Neural progenitor cell (in vitro differentiated cells): ENCODE measurements around the gene CNTNAP2. TPM values are rescaled to one million over a fixed set of nuclear protein-coding genes. Genes with fewer than 3 reads are reported as not detected.

Source experiments
- DNase-seq: peaks from one replicate; pipeline ENCODE4 v3.0.0-alpha.2; 2016; ENCODE audit warnings: low spot score
- H2AFZ ChIP-seq: fragments of 200-600 bp; sonication (generic); replicated peaks from 2 replicates; pipeline ENCODE4 v1.6.1; 2016; ENCODE audit warnings: antibody characterized with exemption
- H3F3A ChIP-seq: fragments of 200-600 bp; sonication (generic); 2 replicates; pipeline ENCODE4 v1.6.1; 2016; ENCODE audit warnings: antibody characterized with exemption, low read depth
- H3K27ac ChIP-seq: fragments of 200-600 bp; sonication (generic); 2 replicates; pipeline ENCODE4 v1.5.1; 2016; ENCODE audit warnings: mild to moderate bottlenecking
- H3K27me3 ChIP-seq: fragments of 200-600 bp; sonication (generic); 2 replicates; pipeline ENCODE4 v1.6.1; 2016; ENCODE audit warnings: mild to moderate bottlenecking, moderate library complexity
- H3K36me3 ChIP-seq: fragments of 200-600 bp; sonication (generic); 2 replicates; pipeline ENCODE4 v1.5.1; 2016
- H3K4me1 ChIP-seq: fragments of 200-600 bp; sonication (generic); 2 replicates; pipeline ENCODE4 v1.6.1; 2016; ENCODE audit warnings: mixed run types
- H3K4me2 ChIP-seq: fragments of 200-600 bp; sonication (generic); 2 replicates; pipeline ENCODE4 v1.6.1; 2016
- H3K4me3 ChIP-seq: fragments of 200-600 bp; sonication (generic); 2 replicates; pipeline ENCODE4 v1.5.1; 2016
- H3K79me2 ChIP-seq: fragments of 200-600 bp; sonication (generic); 2 replicates; pipeline ENCODE4 v1.6.1; 2016; ENCODE audit warnings: low read depth
- H3K9ac ChIP-seq: fragments of 200-600 bp; sonication (generic); 2 replicates; pipeline ENCODE4 v1.6.1; 2016
- H3K9me3 ChIP-seq: fragments of 200-600 bp; sonication (generic); 2 replicates; pipeline ENCODE4 v1.5.1; 2016; ENCODE audit warnings: low read depth
- H4K20me1 ChIP-seq: fragments of 200-600 bp; sonication (generic); 2 replicates; pipeline ENCODE4 v1.6.1; 2016; ENCODE audit warnings: low read depth
- H3K27ac Mint-ChIP-seq: 3 replicates; pipeline ENCODE4 v1.8.0; 2021; ENCODE audit warnings: mixed read lengths
- H3K27me3 Mint-ChIP-seq: 2 replicates; pipeline ENCODE4 v1.8.0; 2022; ENCODE audit warnings: low read depth, mild to moderate bottlenecking, inconsistent platforms, moderate library complexity, mixed read lengths; ENCODE audit not compliant: insufficient read depth
- H3K36me3 Mint-ChIP-seq: 3 replicates; pipeline ENCODE4 v1.8.0; 2021; ENCODE audit warnings: mixed read lengths
- H3K4me1 Mint-ChIP-seq: 3 replicates; pipeline ENCODE4 v1.8.0; 2021; ENCODE audit warnings: mixed read lengths
- H3K4me3 Mint-ChIP-seq: 3 replicates; pipeline ENCODE4 v1.8.0; 2021; ENCODE audit warnings: mild to moderate bottlenecking, moderate library complexity, mixed read lengths
- H3K9me3 Mint-ChIP-seq: 3 replicates; pipeline ENCODE4 v1.8.0; 2020; ENCODE audit warnings: mixed read lengths
- CTCF ChIP-seq: fragments of 200-600 bp; sonication (generic); IDR thresholded peaks from 2 replicates; pipeline ENCODE4 v1.5.1; 2017; ENCODE audit warnings: antibody characterized with exemption, mild to moderate bottlenecking
- EZH2 ChIP-seq: fragments of 200-600 bp; sonication (generic); IDR thresholded peaks from 2 replicates; pipeline ENCODE4 v1.6.1; 2017; ENCODE audit warnings: antibody characterized with exemption, mild to moderate bottlenecking, moderate library complexity
- EZH2phosphoT487 ChIP-seq: fragments of 200-600 bp; sonication (generic); IDR thresholded peaks from 2 replicates; pipeline ENCODE4 v1.6.1; 2017; ENCODE audit warnings: antibody characterized with exemption
- total RNA-seq: library from RNA; depleted of rRNA; stranded (reverse); fragments of >200 nt; gene quantifications from 2 replicates; pipeline ENCODE4 v1.2.3, GENCODE V29; 2015; ENCODE audit warnings: low replicate concordance

CNTNAP2 gene
- total RNA-seq, 1 donor from 2014 or later = 126 TPM

DNA sequence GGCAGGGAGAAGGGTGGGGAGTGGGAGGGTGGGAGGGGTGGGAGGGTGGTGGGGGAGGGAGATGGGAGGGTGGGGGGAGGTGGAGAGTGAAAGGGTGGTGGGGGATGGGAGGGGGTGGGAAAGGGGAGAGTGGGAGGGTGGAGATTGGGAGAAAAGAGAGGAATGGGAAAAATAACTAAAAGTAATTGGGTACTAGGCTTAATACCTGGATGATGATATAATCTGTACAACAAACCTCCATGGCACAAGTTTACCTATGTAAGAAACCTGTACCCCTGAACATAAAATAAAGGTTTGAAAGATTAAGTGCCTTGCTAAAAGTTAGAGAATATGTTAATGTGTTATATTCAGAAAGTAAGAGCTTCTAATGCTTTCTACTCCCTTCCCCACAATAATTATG lies 564.9 kb downstream of the CNTNAP2 start:
- Histone ChIP-seq H3K9me3 (no peaks in the 10 kb centered on the region), H3K79me2 (no peaks in the 10 kb centered on the region), H3K4me3 (no peak overlapping the region), H3K9ac (no peak overlapping the region), H3K27me3 (no peaks in the 10 kb centered on the region), H3K36me3 (no peaks in the 10 kb centered on the region), H3K27ac (no peak overlapping the region), H4K20me1 (no peaks in the 10 kb centered on the region), H2AFZ (no peak overlapping the region), H3F3A (no peaks in the 10 kb centered on the region), H3K4me2 (no peak overlapping the region), H3K4me1 (no peaks in the 10 kb centered on the region)
- no peaks in the 10 kb centered on the region for H3K36me3 Mint-ChIP-seq
- TF ChIP-seq EZH2 = no peak
- no peak for TF ChIP-seq EZH2phosphoT487
- no peak for TF ChIP-seq CTCF
- no peak overlapping the region for H3K4me3 Mint-ChIP-seq
- H3K27ac Mint-ChIP-seq = no peak overlapping the region
- DNase-seq = no peak
- H3K27me3 Mint-ChIP-seq = no peaks in the 10 kb centered on the region
- no peaks in the 10 kb centered on the region for H3K4me1 Mint-ChIP-seq
- H3K9me3 Mint-ChIP-seq = no peaks in the 10 kb centered on the region

- Histone ChIP-seq H3K79me2 (no peaks in the 10 kb centered on the region), H3F3A (no peaks in the 10 kb centered on the region), H4K20me1 (no peaks in the 10 kb centered on the region), H3K9ac (no peak overlapping the region), H3K4me1 (no peaks in the 10 kb centered on the region), H2AFZ (no peak overlapping the region), H3K36me3 (no peaks in the 10 kb centered on the region), H3K27me3 (no peaks in the 10 kb centered on the region), H3K4me2 (no peak overlapping the region), H3K9me3 (no peaks in the 10 kb centered on the region), H3K4me3 (no peak overlapping the region), H3K27ac (no peak overlapping the region)
- no peak overlapping the region for H3K27ac Mint-ChIP-seq
- no peak overlapping the region for H3K4me3 Mint-ChIP-seq
- no peaks in the 10 kb centered on the region for H3K27me3 Mint-ChIP-seq
- TF ChIP-seq CTCF (no peak), EZH2 (no peak), EZH2phosphoT487 (no peak)
- no peak for DNase-seq
- no peaks in the 10 kb centered on the region for H3K9me3 Mint-ChIP-seq
- H3K36me3 Mint-ChIP-seq = no peaks in the 10 kb centered on the region
- no peaks in the 10 kb centered on the region for H3K4me1 Mint-ChIP-seq
Observed at GRCh38 chr7:146683439-146683838, 566.8 kb downstream of the CNTNAP2 start.

- no peak overlapping the region for H2AFZ ChIP-seq
- H3K27ac ChIP-seq = no peak overlapping the region
- Mint-ChIP-seq H3K4me1 (no peaks in the 10 kb centered on the region), H3K27ac (no peak overlapping the region), H3K36me3 (no peaks in the 10 kb centered on the region), H3K27me3 (no peaks in the 10 kb centered on the region), H3K4me3 (no peak overlapping the region), H3K9me3 (no peaks in the 10 kb centered on the region)
- no peaks in the 10 kb centered on the region for H4K20me1 ChIP-seq
- no peaks in the 10 kb centered on the region for H3K9me3 ChIP-seq
- H3F3A ChIP-seq = no peaks in the 10 kb centered on the region
- no peak overlapping the region for H3K4me3 ChIP-seq
- no peaks in the 10 kb centered on the region for H3K4me1 ChIP-seq
- no peak overlapping the region for H3K4me2 ChIP-seq
- DNase-seq = no peak
- TF ChIP-seq EZH2 = no peak
- no peak for TF ChIP-seq CTCF
- TF ChIP-seq EZH2phosphoT487 = no peak
- H3K9ac ChIP-seq = no peak overlapping the region
- no peaks in the 10 kb centered on the region for H3K36me3 ChIP-seq
- no peaks in the 10 kb centered on the region for H3K27me3 ChIP-seq
- H3K79me2 ChIP-seq = no peaks in the 10 kb centered on the region
Observed at GRCh38 chr7:146690987-146691386, 574.4 kb downstream of the CNTNAP2 start.
